CD4-positive, alpha-beta T cell treated with Interleukin-17A for 4 hours (primary cell): Measurements from ENCODE around the gene LIPE.
"Not testable (repeated sequence)": the region's sequence is repeated elsewhere in the genome, so short reads cannot be mapped to it uniquely, and the experiment has no call there.

Experiments
- DNase-seq: peaks from one replicate; pipeline ENCODE4 v3.0.0-alpha.2; 2020; ENCODE audit warnings: mixed read lengths

The LIPE gene

DNA sequence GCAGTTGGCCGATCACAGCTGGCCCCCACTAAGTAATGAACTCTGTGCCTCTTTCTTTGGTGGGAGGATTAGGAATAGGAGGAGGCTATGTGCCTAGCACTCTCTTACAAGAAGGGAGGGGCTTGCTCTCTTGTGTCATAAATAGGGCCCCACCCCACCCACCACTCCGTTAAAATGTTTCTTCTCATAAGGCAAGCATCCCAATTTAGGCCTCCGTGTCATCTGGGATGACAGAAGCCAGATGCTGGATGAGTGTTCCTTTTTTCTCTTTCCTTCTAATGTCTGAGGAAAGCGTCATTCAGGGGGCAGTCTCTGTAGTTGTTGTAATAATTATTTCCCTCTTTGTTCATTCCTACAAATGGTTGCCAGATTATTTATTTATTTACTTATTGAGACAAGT lies at the start of gene LIPE:
TSS of gene LIPE (minus strand) at position 76 of the 400 bp plus-strand sequence. CDS start 239 bp downstream, outside the sequence.
- DNase-seq: no peak

DNA sequence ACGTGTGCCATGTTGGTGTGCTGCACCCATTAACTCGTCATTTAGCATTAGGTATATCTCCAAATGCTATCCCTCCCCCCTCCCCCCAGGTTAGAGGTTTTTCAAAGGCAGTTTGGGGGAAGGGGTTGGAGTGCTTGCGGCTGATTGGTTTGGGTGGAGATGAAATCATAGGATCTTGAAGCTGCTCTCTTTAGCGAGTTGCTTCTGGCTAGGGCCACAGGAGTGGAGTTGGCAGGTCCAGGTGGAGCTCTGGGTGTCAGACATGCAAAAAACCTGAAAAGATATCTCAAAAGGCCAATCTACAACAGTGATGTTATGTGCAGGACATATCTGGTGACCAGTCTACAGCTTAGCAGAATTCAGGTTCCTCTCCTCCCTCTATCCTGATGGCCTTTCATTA lies 48.2 kb upstream of the LIPE start:
- DNase-seq: no peak

DNA sequence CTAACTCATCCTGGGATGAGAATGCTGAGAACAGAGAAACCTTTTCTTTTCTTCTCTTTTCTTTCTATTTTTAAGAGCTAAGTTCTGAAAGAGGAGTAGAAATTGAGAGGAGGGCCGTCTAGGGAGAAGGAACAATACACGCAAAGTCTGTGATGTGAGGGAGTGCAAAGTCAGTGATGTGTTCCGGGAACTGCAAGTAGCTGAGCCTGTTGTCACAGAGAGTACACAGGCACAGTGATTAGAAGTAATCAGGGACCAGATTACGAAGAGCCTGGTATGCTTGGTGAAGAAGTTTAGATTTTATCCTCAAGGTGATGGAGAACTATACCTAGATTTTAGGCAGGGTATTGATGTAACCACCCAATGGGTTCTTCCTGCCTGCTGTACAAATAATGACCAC lies 47.6 kb upstream of the LIPE start:
- DNase-seq: no peak

DNA sequence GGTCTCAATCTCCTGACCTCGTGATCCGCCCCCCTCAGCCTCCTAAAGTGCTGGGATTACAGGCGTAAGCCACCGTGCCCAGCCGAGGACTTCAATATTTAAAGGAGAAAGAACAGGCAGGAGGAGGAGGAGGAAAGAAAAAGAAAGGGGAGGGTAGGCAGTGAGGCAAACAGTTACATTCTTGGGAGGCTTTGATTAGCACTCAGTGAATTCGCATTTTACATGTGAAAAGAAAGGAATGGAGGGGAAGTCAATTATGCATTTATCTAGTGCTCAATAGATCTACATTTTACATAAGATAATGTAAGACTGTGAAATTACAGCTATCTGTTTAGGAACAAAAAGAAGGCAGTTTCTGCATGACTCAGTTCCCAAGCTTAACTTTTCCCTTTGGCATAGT lies 46.5 kb upstream of the LIPE start:
- DNase-seq: no peak

- DNase-seq: no peak
Measured at GRCh38 chr19:42472402-42473147, 45.4 kb upstream of the LIPE start.

DNA sequence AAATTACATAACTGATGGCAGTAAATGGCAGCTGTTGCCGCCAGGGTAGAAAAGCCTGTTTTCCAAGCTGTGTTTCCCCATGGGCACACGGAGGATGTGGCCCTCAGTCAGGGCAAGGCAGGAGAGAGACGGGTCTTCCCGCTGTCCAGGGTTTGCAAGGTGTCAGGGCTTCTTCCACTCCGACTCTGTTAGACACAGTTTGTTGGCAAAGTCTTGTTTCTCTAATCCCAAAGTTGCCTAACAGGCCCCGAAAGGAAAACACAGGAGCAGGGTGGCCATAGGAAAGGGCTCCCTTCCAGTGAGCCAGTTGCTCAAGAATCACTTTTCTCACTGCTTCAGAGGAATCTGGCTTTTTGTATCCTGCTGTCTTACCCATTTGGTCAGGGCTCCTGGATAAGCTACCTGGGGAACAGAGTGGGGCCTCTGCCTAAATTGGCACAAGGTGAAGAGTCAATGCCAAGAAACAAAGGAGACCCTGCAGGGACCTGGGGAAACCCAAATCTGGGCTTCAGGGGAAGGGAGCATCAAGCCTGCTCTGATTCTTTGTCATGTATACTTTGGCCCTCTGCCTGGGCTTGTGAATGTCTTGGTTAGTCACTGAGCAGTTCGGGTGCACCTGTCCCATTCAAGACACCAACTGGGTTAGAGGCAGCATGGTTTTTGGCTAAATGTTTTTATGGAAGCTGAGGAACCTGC lies 44.5 kb upstream of the LIPE start:
- DNase-seq: no peak

DNA sequence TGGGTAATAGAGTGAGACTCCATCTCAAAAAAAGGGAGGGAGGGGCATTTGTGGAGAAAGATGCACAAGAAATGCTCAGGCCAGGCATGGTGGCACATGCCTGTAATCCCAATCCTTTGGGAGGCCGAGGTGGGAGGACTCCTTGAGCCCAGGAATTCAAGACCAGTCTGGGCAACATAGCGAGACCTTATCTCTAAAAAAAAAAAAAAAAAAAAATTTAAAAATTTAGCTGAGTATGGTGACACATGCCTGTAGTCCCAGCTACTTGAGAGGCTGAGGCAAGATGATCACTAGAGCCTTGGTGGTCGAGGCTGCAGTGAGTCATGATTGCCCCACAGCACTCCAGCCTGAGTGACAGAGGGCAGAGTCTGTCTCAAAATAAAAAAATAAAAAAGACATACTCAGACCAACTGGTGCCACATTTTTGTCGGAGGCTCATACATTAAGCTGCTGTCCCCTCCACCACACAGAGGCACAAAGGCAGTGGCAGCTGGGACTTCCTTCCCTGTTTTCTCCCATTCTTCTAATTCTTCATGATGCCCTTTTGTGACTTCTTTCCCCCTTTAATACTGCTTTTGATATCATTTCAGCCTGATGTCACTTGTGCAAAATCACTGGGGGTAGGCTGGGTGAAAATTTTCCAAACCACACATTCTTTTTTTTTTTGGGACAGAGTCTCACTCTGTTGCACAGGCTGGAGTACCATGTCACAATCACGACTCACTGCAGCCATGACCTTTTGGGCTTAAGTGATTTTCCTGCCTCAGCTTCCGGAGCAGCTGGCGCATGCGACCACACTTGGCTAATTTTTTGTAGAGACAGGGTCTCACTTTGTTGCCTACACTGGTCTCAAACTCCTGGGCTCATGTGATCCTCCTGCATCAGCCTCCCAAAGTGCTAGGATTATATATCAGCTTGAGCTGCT lies 42.4 kb upstream of the LIPE start:
- DNase-seq: no peak

DNA sequence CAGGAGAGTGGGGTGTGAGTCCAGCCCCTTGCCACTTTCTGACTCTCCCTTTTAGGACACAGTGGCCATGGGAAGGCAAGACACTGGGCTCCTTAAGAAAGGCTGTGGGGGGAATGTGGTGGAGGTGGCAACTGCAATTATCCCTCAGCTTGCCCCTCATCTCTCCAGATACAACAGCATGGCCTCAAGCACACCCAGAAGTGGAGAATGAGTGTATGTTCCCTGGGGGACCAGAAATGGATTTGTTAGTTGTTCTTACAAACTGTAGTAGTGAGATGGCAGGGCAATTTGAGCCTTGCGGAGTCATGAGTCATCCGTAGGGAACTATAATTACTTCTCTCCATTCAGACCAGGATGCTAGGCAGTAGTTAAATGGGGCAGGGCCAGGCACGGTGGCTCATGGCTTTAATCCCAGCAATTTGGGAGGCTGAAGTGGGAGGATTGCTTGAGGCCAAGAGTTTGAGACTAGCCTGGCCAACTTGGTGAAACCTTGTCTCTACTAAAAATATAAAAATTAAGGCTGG lies 41.1 kb upstream of the LIPE start:
- DNase-seq: no peak

DNA sequence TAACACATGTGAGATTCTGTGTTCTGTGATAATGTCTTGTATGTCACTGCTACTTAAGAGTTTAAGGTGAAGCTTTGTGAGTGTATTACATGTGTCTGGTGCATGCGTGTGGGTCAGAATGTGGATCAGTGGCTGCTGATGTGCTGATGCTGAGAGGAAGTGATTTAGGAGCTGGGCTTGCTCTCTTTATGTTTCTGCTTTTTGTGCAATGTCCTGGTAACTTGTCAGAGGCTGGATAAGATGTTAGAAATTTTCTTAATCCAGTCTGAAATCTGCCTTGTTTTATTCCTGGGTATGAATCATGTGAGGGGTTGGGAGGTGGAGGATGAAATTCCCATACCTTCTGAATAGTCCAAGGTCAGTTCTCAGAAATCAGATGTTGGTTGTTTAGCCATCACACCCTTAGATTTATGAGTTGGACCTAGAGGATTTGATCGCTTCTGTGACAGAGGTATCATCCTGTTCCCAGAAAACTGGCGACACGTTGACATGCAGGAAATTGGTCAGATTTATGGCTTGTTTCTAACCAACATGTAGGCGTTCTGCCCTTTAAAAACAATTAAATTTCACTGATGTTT lies 40.1 kb upstream of the LIPE start:
- DNase-seq: no peak

GRCh38 chr19:42466521-42467182 lies 39.5 kb upstream of the LIPE start:
- DNase-seq: no peak

DNA sequence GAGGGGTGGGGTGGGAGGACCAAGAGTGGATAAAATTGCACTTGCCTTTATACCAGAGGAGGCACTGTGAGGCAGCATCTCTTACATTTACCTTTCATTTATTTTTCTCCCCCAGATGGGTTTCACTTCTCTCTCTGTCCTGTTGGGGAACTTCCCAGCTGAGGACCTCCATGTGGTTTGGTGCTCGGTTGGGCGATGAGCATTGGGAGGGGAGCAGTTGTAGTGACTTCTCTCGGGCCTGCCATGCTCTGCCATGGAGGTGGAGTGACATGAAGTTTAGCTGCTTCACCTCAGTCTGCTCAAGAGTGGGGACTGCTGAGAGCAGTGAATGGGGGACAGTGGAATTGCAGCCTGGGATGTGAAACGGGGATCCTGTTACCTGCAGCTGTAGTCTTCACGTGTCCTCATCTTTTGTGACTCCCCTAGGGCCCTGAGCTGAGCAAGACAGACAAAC lies 38.7 kb upstream of the LIPE start:
- DNase-seq: no peak

DNA sequence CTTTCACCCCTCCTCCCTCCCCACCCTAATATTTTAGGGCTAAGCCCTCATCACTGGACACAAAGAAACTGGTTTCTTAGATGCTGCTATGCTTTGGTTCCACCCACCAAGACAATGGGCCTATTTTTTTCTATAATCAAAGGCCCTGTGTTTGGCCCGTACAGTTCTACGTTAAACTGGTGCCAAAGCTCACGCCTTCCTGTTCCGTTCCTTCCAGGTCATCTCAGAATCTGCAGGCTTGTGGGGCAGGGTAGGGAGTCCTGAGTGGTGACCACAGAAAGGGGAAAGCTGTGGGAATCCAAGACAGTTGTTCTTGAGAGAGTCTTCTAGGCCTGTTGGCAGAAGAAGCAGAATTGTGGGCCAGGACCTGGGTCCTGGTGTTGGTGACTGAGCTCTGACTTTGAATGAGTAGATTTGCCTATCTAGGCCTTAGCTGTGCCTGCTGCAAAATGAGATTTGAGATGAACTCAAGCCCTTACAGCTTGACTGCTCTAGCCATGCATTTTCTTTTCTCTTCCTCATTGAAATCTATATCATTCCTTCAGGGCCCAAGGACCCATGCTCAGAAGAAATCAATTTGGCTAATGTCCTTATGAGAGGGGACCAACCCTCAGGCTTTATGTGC lies 34.6 kb upstream of the LIPE start:
- no peak for DNase-seq

GRCh38 chr19:42461231-42461630 lies 34.0 kb upstream of the LIPE start:
- DNase-seq: not testable (repeated sequence)

DNA sequence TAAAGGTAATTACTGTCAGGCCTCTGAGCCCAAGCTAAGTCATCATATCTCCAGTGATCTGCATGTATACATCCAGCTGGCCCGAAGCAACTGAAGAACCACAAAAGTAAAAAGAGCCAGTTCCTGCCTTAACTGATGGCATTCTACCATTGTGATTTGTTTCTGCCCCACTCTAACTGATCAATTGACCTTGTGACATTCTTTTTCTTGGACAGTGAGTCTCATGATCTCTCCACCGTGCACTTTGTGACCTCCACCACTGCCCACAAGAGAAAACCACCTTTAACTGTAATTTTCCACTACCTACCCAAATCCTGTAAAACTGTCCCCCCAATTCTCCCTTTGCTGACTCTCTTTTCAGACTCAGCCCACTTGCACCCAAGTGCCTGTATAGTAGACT lies 32.7 kb upstream of the LIPE start:
- no peak for DNase-seq

DNA sequence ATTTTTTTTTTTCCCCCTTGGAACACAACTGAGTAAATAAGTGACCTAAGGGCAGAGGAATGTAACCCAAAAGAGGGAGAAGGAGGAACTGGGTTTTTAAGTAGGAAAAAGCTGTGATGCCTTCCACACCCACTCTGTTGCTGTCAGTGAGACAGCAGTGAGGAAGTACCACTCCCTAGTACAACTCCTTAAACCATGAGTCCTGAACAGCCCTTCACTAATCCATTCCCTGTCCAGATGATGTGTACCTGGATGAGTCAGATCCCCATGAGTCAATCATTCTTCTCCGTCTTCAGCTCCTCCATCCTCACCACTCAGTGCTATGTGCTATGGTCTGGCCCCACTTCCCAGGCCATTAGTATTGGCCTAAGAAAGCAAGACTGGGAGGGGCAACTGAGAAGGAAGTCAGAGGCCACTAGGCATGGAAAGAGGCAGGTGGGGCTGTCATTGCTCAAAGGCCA lies 28.5 kb upstream of the LIPE start:
- DNase-seq: no peak

GRCh38 chr19:42455086-42455485 lies 27.9 kb upstream of the LIPE start:
- DNase-seq: no peak

GRCh38 chr19:42452590-42452989 lies 25.4 kb upstream of the LIPE start:
- no peak for DNase-seq

- DNase-seq: peak; percentile 89
Measured at GRCh38 chr19:42450314-42450934, 23.2 kb upstream of the LIPE start.

- not testable (repeated sequence) for DNase-seq
Measured at GRCh38 chr19:42448306-42448705, 21.1 kb upstream of the LIPE start.

- no peak for DNase-seq
Measured at GRCh38 chr19:42445948-42446347, 18.8 kb upstream of the LIPE start.

GRCh38 chr19:42443944-42444398 lies 16.8 kb upstream of the LIPE start:
- DNase-seq: no peak
